D721Med (cell line): ENCODE measurements around the gene CALR.
"Not testable (repeated sequence)": the region's sequence is repeated elsewhere in the genome, so short reads cannot be mapped to it uniquely, and the experiment has no call there.

Experiments
- DNase-seq: peaks from one replicate; pipeline ENCODE4 v3.0.0; 2011; ENCODE audit warnings: low spot score; ENCODE audit not compliant: insufficient read length
- FAIRE-seq: peaks from 2 replicates; lab custom pipeline; 2011; peaks lifted over from hg19 to GRCh38; lab: Jason Lieb, UNC
- CTCF ChIP-seq: IDR thresholded peaks from 2 replicates; pipeline ENCODE4 v1.5.1; 2012; ENCODE audit warnings: mild to moderate bottlenecking, control low read depth; ENCODE audit not compliant: insufficient read depth; ENCODE audit errors: missing control alignments

The CALR gene

DNA sequence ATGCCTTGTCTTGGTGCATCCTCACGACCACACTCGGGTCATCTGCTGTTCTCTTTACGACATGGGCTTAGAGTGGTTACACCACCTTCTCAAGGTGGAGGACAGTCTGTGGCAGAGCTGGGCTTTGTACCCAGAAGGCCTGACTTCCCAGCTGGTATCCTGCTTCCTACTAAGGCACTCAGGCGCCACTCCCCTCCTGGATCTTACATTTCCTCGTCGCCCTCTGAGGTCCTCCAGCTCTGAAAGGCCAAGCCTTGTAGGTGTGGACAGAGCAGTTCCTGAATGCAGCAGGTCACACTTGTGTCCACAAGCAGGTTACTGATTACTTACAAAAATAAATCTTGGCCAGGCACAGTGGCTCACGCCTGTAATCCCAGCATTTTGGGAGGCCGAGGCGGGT is 31.2 kb upstream of the CALR start:
- DNase-seq: no peak
- FAIRE-seq: no peak
- no peak for TF ChIP-seq CTCF

DNA sequence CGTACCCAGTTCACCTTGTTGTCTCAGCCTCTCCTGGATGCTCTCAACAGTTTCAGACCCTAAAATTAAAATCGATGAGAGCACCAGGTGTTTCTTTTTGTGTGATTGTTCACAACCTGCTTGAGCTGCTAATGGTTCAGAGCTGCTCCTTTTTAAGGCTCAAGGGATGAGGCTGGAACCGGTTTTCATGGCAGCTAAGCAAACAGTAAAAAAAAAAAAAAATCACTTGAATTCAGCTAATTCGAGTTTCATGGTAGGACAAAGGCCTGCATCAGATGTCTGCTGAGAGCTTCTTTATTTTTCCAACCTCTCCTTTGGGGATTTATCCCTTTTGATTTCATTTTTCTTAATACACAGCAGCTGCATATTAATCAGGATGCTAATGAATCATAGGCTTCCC is 25.8 kb upstream of the CALR start:
- no peak for FAIRE-seq
- no peak for DNase-seq

DNA sequence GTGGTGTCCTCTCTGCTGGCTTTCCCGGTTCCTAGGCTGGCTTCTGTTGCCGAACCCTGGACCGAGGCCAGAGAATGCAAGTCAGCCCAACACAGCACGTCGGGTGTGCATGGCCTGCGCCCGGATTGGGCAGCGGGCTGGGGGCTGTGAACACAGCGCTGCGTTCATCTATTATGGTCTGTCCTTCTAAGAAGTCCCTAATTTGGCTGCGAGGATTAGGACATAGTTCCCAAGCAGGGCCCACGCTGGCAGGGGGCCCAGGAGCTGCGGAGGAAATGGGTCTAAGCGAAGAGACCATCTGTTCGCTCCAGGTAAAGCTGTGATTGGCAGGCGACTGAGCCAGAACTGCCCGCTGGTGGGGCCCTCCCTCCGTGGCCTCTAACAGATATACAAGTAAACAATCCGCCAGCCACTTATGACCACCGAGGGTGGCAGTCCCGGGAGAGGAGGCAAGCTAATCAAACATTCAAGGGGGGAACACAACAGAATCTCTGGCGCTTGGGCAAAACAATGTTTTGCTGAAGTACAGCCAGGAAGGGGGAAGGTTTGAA is 25.3 kb upstream of the CALR start:
- TF ChIP-seq CTCF: no peak
- FAIRE-seq: no peak

More for the DNA sequence above, 25.8 kb upstream of the CALR start:
- TF ChIP-seq CTCF: no peak

GRCh38 chr19:12913851-12914690 is 24.3 kb upstream of the CALR start:
- TF ChIP-seq CTCF: no peak
- FAIRE-seq (no peak), DNase-seq (no peak)

More for the DNA sequence above, 25.3 kb upstream of the CALR start:
- DNase-seq: peak; percentile 70

DNA sequence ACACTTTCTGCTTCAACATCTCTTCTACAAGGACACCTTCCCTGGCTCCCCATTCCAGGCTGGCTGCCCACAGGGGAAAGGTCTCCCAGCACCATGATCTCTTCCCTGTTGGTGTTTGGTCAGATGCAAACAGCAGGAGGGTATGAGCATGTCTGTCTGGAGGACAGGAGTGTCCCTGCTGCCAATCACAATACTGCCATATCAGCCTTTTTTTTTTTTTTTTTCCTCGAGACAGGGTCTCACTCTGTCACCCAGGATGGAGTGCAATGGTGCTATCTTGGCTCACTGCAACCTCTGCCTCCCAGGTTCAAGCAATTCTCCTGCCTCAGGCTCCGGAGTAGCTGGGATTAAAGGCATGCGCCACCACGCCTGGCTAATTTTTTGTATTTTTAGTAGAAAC is 22.5 kb upstream of the CALR start:
- not testable (repeated sequence) for DNase-seq, FAIRE-seq

DNA sequence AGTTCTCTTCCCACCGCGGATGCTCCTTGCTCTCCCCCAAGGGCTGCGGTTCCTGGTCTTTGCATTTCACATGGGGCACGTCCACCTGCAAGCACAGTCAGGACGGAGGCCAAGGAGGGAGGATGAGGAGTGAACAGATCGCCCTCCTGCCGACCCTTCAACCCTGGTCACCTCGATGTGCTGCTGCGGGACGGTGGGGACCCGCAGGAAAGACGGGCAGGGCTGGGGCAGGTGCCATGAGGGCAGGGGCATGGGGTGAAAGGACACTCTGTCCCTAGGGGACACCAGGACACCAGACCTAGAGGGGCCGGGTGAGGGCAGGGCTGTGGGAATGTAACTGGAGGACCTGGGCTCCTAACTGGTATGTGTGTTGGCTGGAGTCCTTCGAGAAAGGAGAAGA is 20.2 kb upstream of the CALR start:
- no peak for TF ChIP-seq CTCF
- FAIRE-seq: no peak
- no peak for DNase-seq

- FAIRE-seq: no peak
- no peak for DNase-seq
- no peak for TF ChIP-seq CTCF
Observed at GRCh38 chr19:12921047-12921446, 17.4 kb upstream of the CALR start.
